ENCODE results near the gene GTPBP4.

The GTPBP4 gene

GRCh38 chr10:958106-958505 lies 30.1 kb upstream of the GTPBP4 start:
- POLR2A ChIA-PET = no interaction called here

GRCh38 chr10:958856-959255 lies 29.4 kb upstream of the GTPBP4 start:
- DNase-seq = no peak
- Histone ChIP-seq H3K27me3 (replicated peaks in 2 of 5; ENCODE audit: control insufficient read depth in 4 of 5, insufficient read depth in 5 of 5, low read length in 4 of 5) (no peaks in the 10 kb centered on the region), H3K36me3 (ENCODE audit: control insufficient read depth in 4 of 4, insufficient read depth in 4 of 4, low read length in 3 of 4) (no peaks in the 10 kb centered on the region), H3K27ac (ENCODE audit: insufficient read depth in 1 of 2, low read depth in 1 of 2, low read length in 2 of 2, poor library complexity in 1 of 2, severe bottlenecking in 2 of 2) (no peak overlapping the region), H3K9me3 (ENCODE audit: control extremely low read depth in 1 of 5, control insufficient read depth in 4 of 5, insufficient read depth in 2 of 5, low read depth in 1 of 5, low read length in 4 of 5) (peaks cover 0 to 2% (median 0%) of the 10 kb centered on the region in 5 experiments), H3K4me3 (ENCODE audit: control insufficient read depth in 1 of 7, extremely low read depth in 1 of 7, insufficient read depth in 4 of 7, low read depth in 2 of 7, low read length in 6 of 7) (no peak overlapping the region), H3K4me1 (ENCODE audit: control extremely low read depth in 1 of 4, control insufficient read depth in 4 of 4, insufficient read depth in 4 of 4, low read length in 3 of 4) (peaks cover 0 to 8% (median 0%) of the 10 kb centered on the region in 4 experiments)
- POLR2A ChIA-PET = no interaction called here
- CTCF ChIA-PET = no interaction called here
- WGBS (ENCODE audit: insufficient coverage) = 83% methylated on average over 4 of the region's 6 CpGs

More at GRCh38 chr10:958106-958505, 30.1 kb upstream of the GTPBP4 start:
- no peak overlapping the region for H3K27ac ChIP-seq (ENCODE audit: insufficient read depth in 1 of 2, low read depth in 1 of 2, low read length in 2 of 2, poor library complexity in 1 of 2, severe bottlenecking in 2 of 2)
- H3K4me3 ChIP-seq (ENCODE audit: control insufficient read depth in 1 of 7, extremely low read depth in 1 of 7, insufficient read depth in 4 of 7, low read depth in 2 of 7, low read length in 6 of 7) = no peak overlapping the region
- over 99% methylated on average over 9 of the region's 9 CpGs for WGBS (ENCODE audit: insufficient coverage)
- H3K4me1 ChIP-seq (ENCODE audit: control extremely low read depth in 1 of 4, control insufficient read depth in 4 of 4, insufficient read depth in 4 of 4, low read length in 3 of 4) = peaks cover 0 to 8% (median 0%) of the 10 kb centered on the region in 4 experiments
- no peaks in the 10 kb centered on the region for H3K9me3 ChIP-seq (ENCODE audit: control extremely low read depth in 1 of 5, control insufficient read depth in 4 of 5, insufficient read depth in 2 of 5, low read depth in 1 of 5, low read length in 4 of 5)
- CTCF ChIA-PET = no interaction called here
- no peak for DNase-seq
- no peaks in the 10 kb centered on the region for H3K36me3 ChIP-seq (ENCODE audit: control insufficient read depth in 4 of 4, insufficient read depth in 4 of 4, low read length in 3 of 4)
- no peaks in the 10 kb centered on the region for H3K27me3 ChIP-seq (replicated peaks in 2 of 5; ENCODE audit: control insufficient read depth in 4 of 5, insufficient read depth in 5 of 5, low read length in 4 of 5)

GRCh38 chr10:962342-962741 lies 25.9 kb upstream of the GTPBP4 start:
- WGBS (ENCODE audit: insufficient coverage) = 100% methylated on average over 2 of the region's 3 CpGs
- POLR2A ChIA-PET = interaction anchor here (1.1 kb wide), 1 partner anchor 16 kb away, joined by 3 read pairs; no protein-coding TSS in a partner anchor
- H3K4me3 ChIP-seq (ENCODE audit: control insufficient read depth in 1 of 7, extremely low read depth in 1 of 7, insufficient read depth in 4 of 7, low read depth in 2 of 7, low read length in 6 of 7) = no peak overlapping the region
- no peaks in the 10 kb centered on the region for H3K4me1 ChIP-seq (ENCODE audit: control extremely low read depth in 1 of 4, control insufficient read depth in 4 of 4, insufficient read depth in 4 of 4, low read length in 3 of 4)
- H3K9me3 ChIP-seq (ENCODE audit: control extremely low read depth in 1 of 5, control insufficient read depth in 4 of 5, insufficient read depth in 2 of 5, low read depth in 1 of 5, low read length in 4 of 5) = peaks cover 0 to 3% (median 0%) of the 10 kb centered on the region in 5 experiments
- H3K27ac ChIP-seq (ENCODE audit: insufficient read depth in 1 of 2, low read depth in 1 of 2, low read length in 2 of 2, poor library complexity in 1 of 2, severe bottlenecking in 2 of 2) = no peak overlapping the region
- peaks cover 0 to 2% (median 0%) of the 10 kb centered on the region in 5 experiments for H3K27me3 ChIP-seq (replicated peaks in 2 of 5; ENCODE audit: control insufficient read depth in 4 of 5, insufficient read depth in 5 of 5, low read length in 4 of 5)
- CTCF ChIA-PET = no interaction called here
- DNase-seq = no peak
- no peaks in the 10 kb centered on the region for H3K36me3 ChIP-seq (ENCODE audit: control insufficient read depth in 4 of 4, insufficient read depth in 4 of 4, low read length in 3 of 4)

- Histone ChIP-seq H3K9me3 (ENCODE audit: control extremely low read depth in 1 of 5, control insufficient read depth in 4 of 5, insufficient read depth in 2 of 5, low read depth in 1 of 5, low read length in 4 of 5) (peaks cover 0 to 3% (median 0%) of the 10 kb centered on the region in 5 experiments), H3K27ac (ENCODE audit: insufficient read depth in 1 of 2, low read depth in 1 of 2, low read length in 2 of 2, poor library complexity in 1 of 2, severe bottlenecking in 2 of 2) (no peak overlapping the region), H3K4me1 (ENCODE audit: control extremely low read depth in 1 of 4, control insufficient read depth in 4 of 4, insufficient read depth in 4 of 4, low read length in 3 of 4) (no peaks in the 10 kb centered on the region), H3K36me3 (ENCODE audit: control insufficient read depth in 4 of 4, insufficient read depth in 4 of 4, low read length in 3 of 4) (no peaks in the 10 kb centered on the region), H3K4me3 (ENCODE audit: control insufficient read depth in 1 of 7, extremely low read depth in 1 of 7, insufficient read depth in 4 of 7, low read depth in 2 of 7, low read length in 6 of 7) (no peak overlapping the region), H3K27me3 (replicated peaks in 2 of 5; ENCODE audit: control insufficient read depth in 4 of 5, insufficient read depth in 5 of 5, low read length in 4 of 5) (peaks cover 0 to 2% (median under 1%) of the 10 kb centered on the region in 5 experiments)
- DNase-seq = no peak
- ChIA-PET POLR2A (no interaction called here), CTCF (no interaction called here)
- 94% methylated on average over 5 of the region's 5 CpGs for WGBS (ENCODE audit: insufficient coverage)
These were observed 25.0 kb upstream of the GTPBP4 start for GRCh38 chr10:963186-963585.

- Histone ChIP-seq H3K9me3 (ENCODE audit: control extremely low read depth in 1 of 5, control insufficient read depth in 4 of 5, insufficient read depth in 2 of 5, low read depth in 1 of 5, low read length in 4 of 5) (peaks cover 0 to 3% (median 0%) of the 10 kb centered on the region in 5 experiments), H3K27ac (ENCODE audit: insufficient read depth in 1 of 2, low read depth in 1 of 2, low read length in 2 of 2, poor library complexity in 1 of 2, severe bottlenecking in 2 of 2) (no peak overlapping the region), H3K27me3 (replicated peaks in 2 of 5; ENCODE audit: control insufficient read depth in 4 of 5, insufficient read depth in 5 of 5, low read length in 4 of 5) (peaks cover 0 to 5% (median 2%) of the 10 kb centered on the region in 5 experiments), H3K4me1 (ENCODE audit: control extremely low read depth in 1 of 4, control insufficient read depth in 4 of 4, insufficient read depth in 4 of 4, low read length in 3 of 4) (no peaks in the 10 kb centered on the region), H3K36me3 (ENCODE audit: control insufficient read depth in 4 of 4, insufficient read depth in 4 of 4, low read length in 3 of 4) (no peaks in the 10 kb centered on the region), H3K4me3 (ENCODE audit: control insufficient read depth in 1 of 7, extremely low read depth in 1 of 7, insufficient read depth in 4 of 7, low read depth in 2 of 7, low read length in 6 of 7) (no peak overlapping the region)
- ChIA-PET CTCF (no interaction called here), POLR2A (no interaction called here)
- whole genome bisulfite sequencing (ENCODE audit: insufficient coverage) = 96% methylated on average over 3 of the region's 4 CpGs
- DNase-seq = no peak
These were observed 24.6 kb upstream of the GTPBP4 start for GRCh38 chr10:963655-964054.

GRCh38 chr10:964321-964987 lies 23.8 kb upstream of the GTPBP4 start:
- no peak for DNase-seq
- ChIA-PET POLR2A (no interaction called here), CTCF (no interaction called here)
- Histone ChIP-seq H3K36me3 (ENCODE audit: control insufficient read depth in 4 of 4, insufficient read depth in 4 of 4, low read length in 3 of 4) (no peaks in the 10 kb centered on the region), H3K4me3 (ENCODE audit: control insufficient read depth in 1 of 7, extremely low read depth in 1 of 7, insufficient read depth in 4 of 7, low read depth in 2 of 7, low read length in 6 of 7) (no peak overlapping the region), H3K4me1 (ENCODE audit: control extremely low read depth in 1 of 4, control insufficient read depth in 4 of 4, insufficient read depth in 4 of 4, low read length in 3 of 4) (no peaks in the 10 kb centered on the region), H3K9me3 (ENCODE audit: control extremely low read depth in 1 of 5, control insufficient read depth in 4 of 5, insufficient read depth in 2 of 5, low read depth in 1 of 5, low read length in 4 of 5) (peaks cover 0 to 3% (median 0%) of the 10 kb centered on the region in 5 experiments), H3K27me3 (replicated peaks in 2 of 5; ENCODE audit: control insufficient read depth in 4 of 5, insufficient read depth in 5 of 5, low read length in 4 of 5) (peaks cover 0 to 11% (median 3%) of the 10 kb centered on the region in 5 experiments), H3K27ac (ENCODE audit: insufficient read depth in 1 of 2, low read depth in 1 of 2, low read length in 2 of 2, poor library complexity in 1 of 2, severe bottlenecking in 2 of 2) (no peak overlapping the region)
- 99% methylated on average over 12 of the region's 15 CpGs for WGBS (ENCODE audit: insufficient coverage)

- Histone ChIP-seq H3K4me3 (ENCODE audit: control insufficient read depth in 1 of 7, extremely low read depth in 1 of 7, insufficient read depth in 4 of 7, low read depth in 2 of 7, low read length in 6 of 7) (no peak overlapping the region), H3K27me3 (replicated peaks in 2 of 5; ENCODE audit: control insufficient read depth in 4 of 5, insufficient read depth in 5 of 5, low read length in 4 of 5) (peaks cover 0 to 15% (median 8%) of the 10 kb centered on the region in 5 experiments), H3K4me1 (ENCODE audit: control extremely low read depth in 1 of 4, control insufficient read depth in 4 of 4, insufficient read depth in 4 of 4, low read length in 3 of 4) (no peaks in the 10 kb centered on the region), H3K36me3 (ENCODE audit: control insufficient read depth in 4 of 4, insufficient read depth in 4 of 4, low read length in 3 of 4) (no peaks in the 10 kb centered on the region), H3K9me3 (ENCODE audit: control extremely low read depth in 1 of 5, control insufficient read depth in 4 of 5, insufficient read depth in 2 of 5, low read depth in 1 of 5, low read length in 4 of 5) (peaks cover 0 to 3% (median 0%) of the 10 kb centered on the region in 5 experiments), H3K27ac (ENCODE audit: insufficient read depth in 1 of 2, low read depth in 1 of 2, low read length in 2 of 2, poor library complexity in 1 of 2, severe bottlenecking in 2 of 2) (no peak overlapping the region)
- no peak for DNase-seq
- 96% methylated on average over 19 of the region's 20 CpGs for WGBS (ENCODE audit: insufficient coverage)
- ChIA-PET CTCF (no interaction called here), POLR2A (no interaction called here)
These were observed 23.2 kb upstream of the GTPBP4 start for GRCh38 chr10:964988-965417.
